NCI-H1417 treated with DMSO at 0.1 percent for 48 hours (cell line): ENCODE results near the gene SUMF2.
"Not testable (repeated sequence)": the region's sequence is repeated elsewhere in the genome, so short reads cannot be mapped to it uniquely, and the experiment has no call there.

Experiments used
- DNase-seq: peaks from one replicate; lab custom pipeline; 2025; lab: John Stamatoyannopoulos, UW

SUMF2 gene

DNA sequence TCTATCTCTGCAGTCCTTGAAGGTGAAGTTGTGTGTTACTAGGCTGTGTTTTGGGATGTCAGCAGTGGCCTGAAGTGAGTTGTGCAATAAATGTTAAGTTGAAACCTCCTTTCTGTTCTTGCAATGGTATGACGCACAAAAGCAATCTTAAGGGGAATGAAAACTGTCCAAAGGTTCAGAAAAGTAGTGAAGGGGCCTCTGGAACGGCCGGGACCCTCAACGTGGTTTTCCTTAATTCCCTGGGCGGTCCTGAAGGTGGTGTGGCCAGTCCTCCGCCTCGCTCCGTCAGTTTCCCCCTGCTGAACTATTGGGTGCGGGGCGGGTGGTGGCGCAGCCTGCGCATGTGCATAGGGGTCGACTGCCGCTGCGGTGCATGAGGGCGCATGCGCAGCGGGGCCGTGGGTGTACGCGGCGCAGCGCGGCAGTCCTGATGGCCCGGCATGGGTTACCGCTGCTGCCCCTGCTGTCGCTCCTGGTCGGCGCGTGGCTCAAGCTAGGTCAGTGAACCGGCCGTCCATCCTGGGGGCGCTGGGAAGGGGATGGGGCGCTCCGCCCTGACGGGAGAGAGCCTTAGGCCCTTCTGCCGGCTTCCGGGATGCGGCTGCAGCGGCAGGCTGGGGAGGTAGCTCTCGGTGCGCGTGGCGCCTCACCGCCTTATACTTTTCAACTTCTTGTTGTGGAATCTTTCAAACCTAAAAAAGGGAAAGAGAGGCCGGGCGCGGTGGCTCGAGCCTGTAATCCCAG lies at the start of gene SUMF2:
Gene SUMF2 (plus strand): TSS at position 405 of the 744 bp plus-strand sequence. CDS start 26 bp downstream, at position 431.
- DNase-seq: peak; percentile 76

DNA sequence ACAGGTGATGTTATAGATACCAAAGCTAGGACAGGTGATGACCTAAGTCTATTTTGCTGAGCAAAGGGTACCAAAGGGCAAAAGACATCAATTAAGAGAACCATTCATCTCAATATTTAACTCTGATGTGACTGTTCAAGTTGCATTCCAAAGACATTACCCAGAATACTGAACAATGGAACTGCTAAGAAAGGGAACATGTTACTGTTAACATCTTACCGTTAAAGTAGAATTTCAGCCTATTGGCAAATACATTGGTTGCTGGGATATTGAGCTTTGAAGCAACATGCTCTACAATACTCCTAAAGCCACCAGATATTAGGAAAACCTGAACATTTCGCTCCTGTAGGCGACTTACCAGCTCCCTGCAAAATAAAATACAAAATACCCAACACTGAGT lies 47.1 kb upstream of the SUMF2 start:
- DNase-seq: not testable (repeated sequence)

DNA sequence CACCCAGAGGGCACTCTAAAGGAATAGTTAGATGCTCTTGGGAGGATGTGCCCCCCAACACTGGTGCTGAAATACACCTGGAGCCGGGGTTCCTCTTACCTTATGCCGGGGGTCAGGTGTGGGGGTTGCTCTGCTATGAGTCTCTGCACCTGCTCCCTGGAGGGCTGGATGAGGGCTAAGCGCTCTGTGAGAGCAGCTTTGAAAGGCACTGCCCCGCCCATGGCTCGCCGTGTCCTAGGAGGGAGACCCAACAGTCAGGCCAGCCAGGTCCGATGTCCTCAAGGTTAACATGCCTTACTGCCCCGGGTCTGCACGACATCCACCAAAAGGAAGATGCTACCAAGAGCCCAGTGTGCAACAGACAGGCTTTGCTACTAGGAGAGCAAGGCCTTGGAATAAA lies 44.6 kb upstream of the SUMF2 start:
- no peak for DNase-seq

DNA sequence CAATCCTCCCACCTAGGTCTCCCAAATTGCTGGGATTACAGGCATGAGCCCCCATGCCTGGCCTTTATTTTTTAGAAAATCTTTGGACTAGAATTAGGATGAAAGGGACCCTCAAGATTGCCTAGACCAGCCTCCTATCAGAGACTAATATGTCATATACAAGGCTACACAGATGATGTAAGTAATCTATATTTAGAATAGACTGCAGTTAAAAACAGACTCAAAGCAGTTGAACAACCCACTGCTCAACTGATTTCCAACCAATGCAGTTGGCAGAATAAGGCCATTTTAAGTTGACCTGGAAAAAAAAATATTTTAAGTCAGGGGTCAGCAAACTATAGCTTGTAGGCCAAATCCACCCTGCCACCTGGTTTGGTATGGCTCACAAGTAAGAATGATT lies 40.6 kb upstream of the SUMF2 start:
- no peak for DNase-seq

DNA sequence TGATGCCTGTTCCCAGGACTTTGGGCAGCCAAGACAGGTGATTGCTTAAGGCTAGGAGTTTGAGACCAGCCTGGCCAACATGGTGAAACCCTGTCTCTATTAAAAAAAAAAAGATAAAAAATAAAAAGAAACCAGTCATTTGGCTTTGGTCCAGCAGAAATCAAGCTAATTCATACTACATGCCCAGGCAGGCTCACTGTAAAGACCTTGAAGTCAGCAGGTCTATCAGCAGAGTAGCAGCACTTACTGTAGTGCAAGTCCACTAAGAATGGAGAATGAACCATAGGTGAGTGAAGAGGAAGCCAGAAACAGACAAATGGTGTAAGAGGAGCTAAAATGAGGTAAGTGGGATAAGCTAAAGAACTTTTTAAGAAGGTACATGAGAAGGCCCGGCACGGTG lies 37.5 kb upstream of the SUMF2 start:
- DNase-seq: no peak

DNA sequence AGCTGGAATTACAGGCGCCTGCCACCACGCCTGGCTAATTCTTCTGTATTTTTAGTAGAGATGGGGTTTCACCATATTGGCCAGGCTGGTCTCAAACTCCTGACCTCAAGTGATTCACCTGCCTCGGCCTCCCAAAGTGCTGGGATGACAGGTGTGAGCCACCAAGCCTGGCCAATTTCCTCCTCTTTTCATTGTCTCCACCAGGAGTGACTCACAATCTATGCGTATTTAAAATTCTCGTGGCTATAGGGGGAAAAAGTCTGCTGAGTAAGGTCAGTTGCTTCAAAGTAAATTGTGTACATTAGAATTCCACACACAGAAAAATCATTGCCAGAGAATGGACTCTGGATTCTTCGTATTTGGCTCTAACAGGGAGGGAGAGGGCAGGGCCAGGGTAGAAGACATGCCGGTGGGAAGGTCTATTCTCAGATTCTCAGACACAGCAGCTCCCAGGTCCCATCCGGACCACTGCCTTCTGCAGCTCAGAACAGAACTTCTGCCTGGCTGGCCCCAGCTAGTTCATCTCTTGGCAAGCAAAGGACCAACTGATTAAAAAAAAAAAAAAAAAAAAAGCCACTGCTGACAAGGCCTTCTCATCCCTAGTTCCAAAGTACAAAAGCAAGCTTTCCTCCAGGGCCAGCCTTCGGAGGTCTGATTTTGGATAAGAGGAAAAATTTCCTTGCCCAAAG lies 35.0 kb upstream of the SUMF2 start:
- DNase-seq: no peak

DNA sequence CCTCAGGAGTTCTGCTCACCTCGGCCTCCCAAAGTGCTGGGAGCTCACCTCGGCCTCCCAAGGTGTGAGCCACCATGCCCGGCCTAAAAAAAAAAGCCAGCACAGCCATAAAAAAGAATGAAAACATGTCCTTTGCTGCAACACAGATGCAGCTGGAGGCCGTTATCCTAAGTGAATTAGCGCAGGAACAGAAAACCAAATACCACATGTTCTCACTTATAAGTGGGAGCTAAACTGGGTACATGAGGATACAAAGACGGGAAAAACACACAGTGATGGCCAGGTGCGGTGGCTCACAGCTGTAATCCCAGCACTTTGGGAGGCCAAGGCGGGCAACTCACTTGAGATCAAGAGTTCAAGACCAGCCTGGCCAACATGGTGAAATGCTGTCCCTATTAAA lies 33.7 kb upstream of the SUMF2 start:
- no peak for DNase-seq

DNA sequence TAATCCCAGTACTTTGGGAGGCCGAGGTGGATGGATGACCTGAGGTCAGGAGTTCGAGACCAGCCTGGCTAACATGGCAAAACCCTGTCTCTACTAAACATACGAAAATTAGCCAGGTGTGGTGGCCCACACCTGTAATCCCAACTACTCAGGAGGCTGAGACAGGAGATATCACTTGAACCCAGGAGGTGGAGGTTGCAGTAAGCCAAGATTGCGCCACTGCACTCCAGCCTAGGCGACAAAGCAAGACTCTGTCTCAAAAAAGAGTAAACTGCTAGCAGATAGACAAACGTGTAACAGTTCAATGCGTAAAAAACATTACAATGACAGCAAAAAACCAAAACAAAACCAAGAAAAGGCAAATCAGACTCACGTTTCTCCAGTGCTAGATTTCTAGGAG lies 32.5 kb upstream of the SUMF2 start:
- DNase-seq: not testable (repeated sequence)

DNA sequence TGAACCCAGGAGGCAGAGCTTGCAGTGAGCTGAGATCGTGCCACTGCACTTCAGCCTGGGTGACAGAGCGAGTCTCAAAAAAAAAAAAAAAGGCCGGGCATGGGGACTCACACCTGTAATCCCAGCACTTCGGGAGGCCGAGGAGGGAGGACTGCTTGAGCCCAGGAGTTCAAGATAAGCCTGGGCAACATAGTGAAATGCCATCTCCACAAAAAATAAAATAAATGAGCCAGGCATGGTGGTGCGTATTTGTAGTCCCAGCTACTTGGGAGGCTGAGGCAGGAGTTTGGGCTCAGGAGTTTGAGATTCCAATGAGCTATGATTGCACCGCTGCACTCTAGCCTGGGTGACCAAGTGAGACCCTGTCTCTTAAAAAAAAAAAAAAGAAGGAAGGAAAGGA lies 31.5 kb upstream of the SUMF2 start:
- not testable (repeated sequence) for DNase-seq

DNA sequence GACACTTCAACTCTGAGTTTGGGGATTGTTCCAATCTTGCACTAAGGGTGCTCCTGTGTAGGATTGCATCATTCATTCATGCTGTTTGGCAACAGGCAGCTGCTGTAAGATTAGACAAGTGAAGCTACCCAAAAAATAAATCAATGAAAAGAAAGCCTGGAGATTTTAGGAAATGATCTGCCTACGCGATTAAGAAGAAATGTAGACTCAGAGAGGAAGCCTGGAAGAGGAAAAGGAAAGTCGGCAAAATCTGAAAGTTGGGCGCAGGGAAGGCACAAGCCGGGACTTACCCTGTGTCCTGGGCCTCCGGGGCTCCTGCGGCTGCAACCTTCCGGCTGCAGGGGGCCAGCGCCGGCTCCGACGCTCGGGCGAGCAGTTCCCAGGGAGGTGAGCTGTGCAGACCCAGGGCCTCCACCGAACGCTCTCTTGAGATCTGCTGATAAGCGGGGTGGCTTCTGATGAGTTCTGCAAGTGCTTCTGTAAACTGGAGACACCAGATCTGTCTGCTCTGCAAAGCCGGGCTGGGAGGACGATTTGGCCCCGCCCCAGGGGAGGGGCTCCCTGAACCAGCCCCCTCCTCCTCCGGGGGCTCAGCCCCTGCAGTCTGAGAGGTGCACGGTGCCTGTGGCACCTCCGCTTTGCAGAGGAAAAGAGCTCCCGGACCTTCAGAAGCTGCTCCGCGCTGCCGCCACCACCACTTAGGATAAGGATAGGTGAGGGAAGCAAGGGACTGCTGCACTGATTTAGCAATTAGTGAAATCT lies 30.2 kb upstream of the SUMF2 start:
- no peak for DNase-seq

DNA sequence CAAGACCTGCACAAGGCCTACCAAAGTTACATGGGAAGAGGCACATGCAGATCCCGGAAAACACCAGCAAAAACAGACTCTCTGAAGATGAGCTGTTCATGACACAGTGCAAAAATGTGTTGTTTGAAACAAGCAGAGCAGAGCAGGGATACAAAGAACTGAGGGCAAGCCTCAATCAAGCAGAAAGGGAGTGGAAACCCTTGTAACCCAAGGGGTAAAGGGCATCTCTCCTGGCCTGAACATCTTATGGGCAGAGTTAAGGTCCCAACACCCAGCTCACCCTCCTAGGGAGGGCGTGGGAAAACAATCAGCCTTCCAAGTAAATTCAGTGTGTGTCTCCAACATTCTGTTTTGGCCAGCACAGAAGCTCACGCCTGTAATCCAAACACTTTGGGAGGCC lies 23.4 kb upstream of the SUMF2 start:
- no peak for DNase-seq

DNA sequence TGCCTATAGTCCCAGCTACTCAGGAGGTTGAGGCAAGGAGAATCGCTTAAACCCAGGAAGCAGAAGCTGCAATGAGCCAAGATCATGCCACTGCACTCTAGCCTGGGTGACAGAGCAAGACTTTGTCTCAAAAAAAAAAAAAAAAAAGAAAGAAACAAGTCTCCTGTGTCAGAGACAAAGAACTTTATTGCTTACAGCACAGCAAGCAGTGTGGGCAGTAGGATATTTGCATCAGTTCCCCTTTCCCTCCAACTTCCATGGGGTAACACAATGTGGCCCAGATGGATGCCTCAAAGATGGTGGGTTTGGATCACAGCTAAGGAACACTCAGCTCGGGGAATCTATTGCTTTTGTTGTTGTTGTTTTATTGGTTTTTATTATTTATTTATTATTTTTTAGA lies 18.3 kb upstream of the SUMF2 start:
- DNase-seq: not testable (repeated sequence)

DNA sequence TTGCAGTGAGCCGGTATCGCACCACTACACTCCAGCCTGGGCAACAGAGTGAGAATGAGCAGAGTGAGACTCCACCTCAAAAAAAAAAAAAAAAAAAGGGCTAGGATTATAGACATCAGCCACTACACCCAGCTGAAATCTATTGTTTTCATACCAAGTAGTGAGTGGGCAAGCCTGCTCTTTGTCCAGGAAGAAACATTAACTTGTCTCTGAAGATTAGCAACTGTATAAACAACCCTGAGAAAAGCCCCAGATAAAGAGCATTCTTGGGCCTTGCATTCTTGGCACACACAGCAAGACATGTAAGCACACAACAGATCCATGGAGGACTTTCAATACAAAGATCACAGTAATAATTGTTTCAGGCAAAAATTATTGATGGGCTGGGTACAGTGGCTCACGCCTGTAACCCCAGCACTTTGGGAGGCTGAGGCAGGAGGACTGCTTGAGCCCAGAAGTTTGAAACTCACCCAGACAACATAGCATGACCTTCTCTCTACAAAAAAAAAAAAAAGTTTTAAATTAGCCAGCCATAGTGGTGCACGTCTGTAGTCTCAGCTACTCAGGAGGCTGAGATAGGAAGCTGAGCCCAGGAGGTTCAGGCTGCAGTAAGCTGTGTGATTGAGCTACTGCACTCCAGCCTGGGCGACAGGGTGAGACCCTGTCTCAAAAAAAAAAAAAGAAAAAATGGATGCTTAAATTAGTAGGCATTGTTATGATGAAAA lies 17.2 kb upstream of the SUMF2 start:
- DNase-seq: no peak

DNA sequence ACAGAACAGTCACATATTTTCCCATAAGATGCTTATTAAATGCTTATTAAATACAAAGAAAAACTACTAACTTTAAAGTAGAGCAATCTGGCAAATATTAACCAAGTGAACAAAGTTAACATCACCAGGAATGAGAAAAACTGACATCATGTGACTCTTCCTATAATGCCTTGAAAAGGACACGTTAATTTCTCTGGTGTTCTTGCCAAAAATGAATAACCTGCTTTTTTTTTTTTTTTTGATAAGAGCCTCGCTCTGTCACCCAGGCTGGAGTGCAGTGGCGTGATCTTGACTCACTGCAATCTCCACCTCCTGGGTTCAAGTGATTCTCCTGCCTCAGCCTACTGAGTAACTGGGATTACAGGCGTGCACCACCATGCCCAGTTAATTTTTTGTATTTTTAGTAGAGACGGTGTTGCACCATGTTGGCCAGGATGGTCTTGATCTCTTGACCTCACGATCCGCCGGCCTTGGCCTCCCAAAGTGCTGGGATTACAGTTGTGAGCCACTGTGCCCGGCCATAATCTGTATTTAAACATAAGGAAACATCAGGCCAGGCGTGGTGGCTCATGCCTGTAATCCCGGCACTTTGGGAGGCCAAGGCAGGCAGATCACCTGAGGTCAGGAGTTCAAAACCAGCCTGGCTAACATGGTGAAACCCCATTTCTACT lies 16.5 kb upstream of the SUMF2 start:
- DNase-seq: not testable (repeated sequence)

DNA sequence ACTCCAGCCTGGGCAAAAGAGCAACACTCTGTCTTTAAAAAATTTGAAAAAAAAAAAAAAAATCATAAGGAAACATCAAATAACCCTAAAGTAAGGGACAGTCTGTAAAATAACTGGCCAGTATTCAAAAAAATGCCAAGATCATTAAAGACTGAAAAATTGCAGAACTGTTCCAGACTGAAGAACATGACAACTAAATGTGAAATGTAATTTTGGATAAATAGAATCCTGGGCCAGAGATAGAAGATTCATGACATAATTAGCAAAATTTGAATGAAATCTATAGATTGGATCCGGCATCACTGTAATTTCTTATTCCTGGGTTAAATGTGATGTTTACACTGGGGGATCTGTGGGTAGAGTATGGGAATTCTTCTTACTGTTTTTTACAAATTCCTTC lies 15.8 kb upstream of the SUMF2 start:
- DNase-seq: no peak

DNA sequence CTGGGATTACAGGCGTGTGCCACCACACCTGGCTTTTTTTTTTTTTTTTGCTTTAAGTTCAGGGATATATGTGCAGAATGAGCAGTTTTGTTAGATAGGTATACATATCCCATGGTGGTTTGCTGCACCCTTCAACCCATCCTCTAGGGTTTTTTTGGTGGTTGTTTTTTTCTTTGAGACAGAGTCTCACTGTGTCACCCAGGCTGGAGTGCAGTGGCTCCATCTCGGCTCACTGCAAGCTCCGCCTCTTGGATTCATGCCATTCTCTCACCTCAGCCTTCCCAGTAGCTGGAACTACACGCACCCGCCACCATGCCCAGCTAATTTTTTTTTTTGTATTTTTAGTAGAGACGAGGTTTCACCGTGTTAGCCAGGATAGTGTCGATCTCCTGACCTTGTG lies 15.3 kb upstream of the SUMF2 start:
- not testable (repeated sequence) for DNase-seq

DNA sequence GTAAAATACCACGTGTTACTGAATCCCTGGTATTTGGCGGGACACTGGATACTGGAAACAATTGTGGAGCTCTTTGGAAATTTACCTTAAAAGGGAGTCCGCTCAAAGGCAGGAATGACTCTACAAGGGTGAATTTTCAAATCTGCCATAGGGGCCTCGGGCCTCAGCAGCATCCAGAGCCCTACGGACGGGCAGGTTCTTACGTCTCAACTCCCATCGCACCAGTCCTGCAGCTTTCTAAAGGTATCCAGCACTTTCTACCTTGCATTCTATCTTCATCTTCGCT lies 13.1 kb upstream of the SUMF2 start:
- DNase-seq: no peak

DNA sequence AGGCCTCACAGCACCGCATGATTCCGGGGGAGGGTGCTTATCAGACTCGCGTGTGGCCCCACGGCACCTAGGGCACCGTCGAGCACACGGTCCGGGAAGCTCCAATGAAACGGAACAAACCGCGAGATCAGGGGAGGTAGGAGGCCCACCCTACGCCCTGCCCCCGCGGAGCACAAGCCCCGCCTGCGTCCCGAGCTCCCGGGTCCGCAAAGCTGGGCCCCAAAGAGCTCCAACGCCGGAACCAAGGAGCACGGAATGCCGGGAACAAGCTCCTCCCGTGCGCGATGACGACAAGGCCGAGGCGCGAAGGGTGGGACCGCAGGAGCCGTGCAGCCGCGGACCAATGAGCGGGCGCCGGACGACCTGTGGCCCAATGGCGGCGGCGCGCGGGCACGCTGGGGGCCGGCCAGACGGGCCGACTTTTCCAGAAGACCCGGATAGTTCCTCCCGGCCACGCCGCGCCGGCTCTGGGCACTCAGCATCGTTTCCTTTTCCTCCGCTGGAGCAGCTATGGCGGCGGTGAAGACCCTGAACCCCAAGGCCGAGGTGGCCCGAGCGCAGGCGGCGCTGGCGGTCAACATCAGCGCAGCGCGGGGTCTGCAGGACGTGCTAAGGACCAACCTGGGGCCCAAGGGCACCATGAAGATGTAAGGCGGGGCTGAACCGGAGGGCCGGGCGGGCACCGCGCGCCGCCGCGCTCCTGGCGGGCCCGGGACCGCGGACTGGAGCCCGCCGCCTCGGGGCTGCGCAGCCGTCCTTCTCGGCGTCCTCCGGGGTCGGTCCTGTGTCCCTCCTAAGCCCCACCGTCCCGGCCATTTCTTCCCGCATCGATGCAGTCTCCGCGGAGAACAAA lies 12.5 kb upstream of the SUMF2 start, which contains the start of the genes CCT6A and PSPH:
Gene CCT6A (plus strand): TSS at position 427 of the 853 bp plus-strand sequence. CDS start 84 bp downstream, at position 511.
Gene PSPH (minus strand): TSS at position 106 of the 853 bp plus-strand sequence. CDS start 30,232 bp downstream, outside the sequence.
- DNase-seq: peak; percentile 79

DNA sequence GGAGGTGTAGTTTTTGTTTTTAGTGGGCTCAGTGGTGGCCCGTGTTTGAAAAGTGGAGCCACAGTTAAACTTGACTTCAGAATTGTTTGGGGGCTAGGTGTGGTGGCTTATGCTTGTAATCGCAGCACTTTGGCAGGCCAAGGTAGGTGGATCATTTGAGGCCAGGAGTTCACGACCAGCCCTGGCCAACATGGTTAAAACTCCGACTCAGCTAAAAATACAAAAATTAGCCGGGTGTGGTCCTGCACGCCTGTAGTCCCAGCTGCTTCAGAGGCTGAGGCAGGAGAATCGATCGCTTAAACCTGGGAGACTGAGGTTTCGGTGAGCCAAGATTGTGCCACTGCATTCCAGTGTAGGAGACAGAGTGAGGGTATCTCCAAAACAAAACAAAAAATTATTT lies 10.7 kb upstream of the SUMF2 start:
- no peak for DNase-seq

DNA sequence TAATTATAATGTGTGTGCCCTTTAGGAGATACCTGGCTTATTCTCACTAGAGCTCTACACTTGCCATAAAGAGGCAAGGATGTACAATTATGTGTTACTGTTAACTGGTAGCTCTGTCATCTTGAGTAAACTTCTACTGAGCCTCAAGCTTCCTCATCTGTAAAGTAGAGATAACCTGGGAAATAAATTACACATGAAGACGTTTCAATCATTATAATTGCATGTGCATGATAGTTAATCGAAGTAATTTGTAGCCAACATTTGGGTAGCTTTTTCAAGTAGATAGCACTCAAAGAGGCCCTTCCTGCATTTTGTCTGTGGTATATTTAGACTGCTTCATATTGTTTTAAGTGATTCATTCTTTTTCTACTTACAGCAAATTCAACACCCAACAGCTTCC lies 10.1 kb upstream of the SUMF2 start:
- no peak for DNase-seq

DNA sequence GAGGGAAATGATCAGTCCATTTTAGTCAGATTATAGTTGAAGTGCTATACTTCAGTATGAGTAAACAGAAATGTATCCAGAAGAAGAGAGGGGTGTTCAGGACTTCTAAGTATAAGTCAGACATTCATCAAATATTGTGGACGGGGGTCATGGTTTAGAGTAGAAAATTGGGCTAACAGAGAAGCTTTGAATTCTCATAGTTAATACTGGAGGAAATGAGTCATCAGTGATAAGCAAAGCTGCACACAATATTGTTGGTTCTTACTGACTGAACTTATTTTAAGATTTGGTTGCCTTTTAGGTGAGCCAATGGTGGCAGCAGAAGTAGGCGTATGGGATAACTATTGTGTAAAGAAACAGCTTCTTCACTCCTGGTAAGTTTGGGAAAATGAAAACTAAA lies 1.7 kb upstream of the SUMF2 start:
- DNase-seq: no peak
